ENCODE measurements around the gene MSN.

Gene MSN

GRCh38 chrX:65674204-65674893, 6.9 kb downstream of the MSN start:
- DNase-seq, result no peak

GRCh38 chrX:65677954-65678469, 10.6 kb downstream of the MSN start:
- no peak for DNase-seq

- no peak for DNase-seq
Measured at GRCh38 chrX:65679071-65679540, 11.7 kb downstream of the MSN start.

- no peak for DNase-seq
Measured at GRCh38 chrX:65681810-65682209, 14.4 kb downstream of the MSN start.

GRCh38 chrX:65685112-65685511, 17.7 kb downstream of the MSN start:
- DNase-seq, result no peak

GRCh38 chrX:65686236-65686635, 18.8 kb downstream of the MSN start:
- DNase-seq, result no peak

- DNase-seq, result no peak
Measured at GRCh38 chrX:65687367-65687766, 19.9 kb downstream of the MSN start.

- no peak for DNase-seq
Measured at GRCh38 chrX:65688403-65688871, 21.0 kb downstream of the MSN start.

- no peak for DNase-seq
Measured at GRCh38 chrX:65689377-65689776, 21.9 kb downstream of the MSN start.

- no peak for DNase-seq
Measured at GRCh38 chrX:65690057-65690855, 22.8 kb downstream of the MSN start.

- no peak for DNase-seq
Measured at GRCh38 chrX:65695849-65696449, 28.5 kb downstream of the MSN start.

- no peak for DNase-seq
Measured at GRCh38 chrX:65696613-65697012, 29.2 kb downstream of the MSN start.

- no peak for DNase-seq
Measured at GRCh38 chrX:65697211-65697641, 29.8 kb downstream of the MSN start.

GRCh38 chrX:65697915-65698796, 30.7 kb downstream of the MSN start:
- peak; percentile 69 for DNase-seq

- no peak for DNase-seq
Measured at GRCh38 chrX:65702956-65703355, 35.5 kb downstream of the MSN start.

GRCh38 chrX:65705439-65705838, 38.0 kb downstream of the MSN start:
- DNase-seq, result no peak

GRCh38 chrX:65706041-65706828, 38.8 kb downstream of the MSN start:
- DNase-seq, result peak; percentile 24

GRCh38 chrX:65707151-65707550, 39.7 kb downstream of the MSN start:
- no peak for DNase-seq

GRCh38 chrX:65712005-65712806, 44.8 kb downstream of the MSN start:
- no peak for DNase-seq

- no peak for DNase-seq
Measured at GRCh38 chrX:65718538-65718937, 51.1 kb downstream of the MSN start.
